DND-41 (cell line): Measurements from ENCODE around the gene ZYG11A.

Source experiments
- EZH2 ChIP-seq: IDR thresholded peaks from 3 replicates; pipeline ENCODE4 v1.6.1; 2012; ENCODE audit warnings: borderline replicate concordance, low read depth, mild to moderate bottlenecking, moderate library complexity, low read length, inconsistent platforms; ENCODE audit not compliant: severe bottlenecking
- TF ChIP-seq, protein P1 (sequence below): IDR thresholded peaks from 2 replicates; pipeline ENCODE4 v1.5.1; 2012; ENCODE audit warnings: borderline replicate concordance, low read length, moderate library complexity, mild to moderate bottlenecking; ENCODE audit not compliant: poor library complexity, severe bottlenecking; ENCODE audit errors: extremely low read depth

GRCh38 chr1:52907812-52908153 is 65.2 kb downstream of the ZYG11A start:
- TF ChIP-seq, protein P1, sequence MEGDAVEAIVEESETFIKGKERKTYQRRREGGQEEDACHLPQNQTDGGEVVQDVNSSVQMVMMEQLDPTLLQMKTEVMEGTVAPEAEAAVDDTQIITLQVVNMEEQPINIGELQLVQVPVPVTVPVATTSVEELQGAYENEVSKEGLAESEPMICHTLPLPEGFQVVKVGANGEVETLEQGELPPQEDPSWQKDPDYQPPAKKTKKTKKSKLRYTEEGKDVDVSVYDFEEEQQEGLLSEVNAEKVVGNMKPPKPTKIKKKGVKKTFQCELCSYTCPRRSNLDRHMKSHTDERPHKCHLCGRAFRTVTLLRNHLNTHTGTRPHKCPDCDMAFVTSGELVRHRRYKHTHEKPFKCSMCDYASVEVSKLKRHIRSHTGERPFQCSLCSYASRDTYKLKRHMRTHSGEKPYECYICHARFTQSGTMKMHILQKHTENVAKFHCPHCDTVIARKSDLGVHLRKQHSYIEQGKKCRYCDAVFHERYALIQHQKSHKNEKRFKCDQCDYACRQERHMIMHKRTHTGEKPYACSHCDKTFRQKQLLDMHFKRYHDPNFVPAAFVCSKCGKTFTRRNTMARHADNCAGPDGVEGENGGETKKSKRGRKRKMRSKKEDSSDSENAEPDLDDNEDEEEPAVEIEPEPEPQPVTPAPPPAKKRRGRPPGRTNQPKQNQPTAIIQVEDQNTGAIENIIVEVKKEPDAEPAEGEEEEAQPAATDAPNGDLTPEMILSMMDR = no peak
- no peak for TF ChIP-seq EZH2
